IPS DF 6.9 (cell line): ENCODE data around the gene TBXA2R.
A peak's percentile ranks its signal among the peaks of the same experiment; 100 is the strongest.

Experiments used
- DNase-seq: peaks from one replicate; pipeline ENCODE4 v3.0.0-alpha.2; 2013; ENCODE audit warnings: low read depth, low spot score
- H3K27ac ChIP-seq: one replicate; pipeline ENCODE4 v1.5.1; 2013; ENCODE audit warnings: low read length, control low read depth
- H3K27me3 ChIP-seq: 2 replicates; pipeline ENCODE4 v1.6.1; 2013; ENCODE audit warnings: mild to moderate bottlenecking, low read length; ENCODE audit not compliant: control insufficient read depth, insufficient read depth
- H3K36me3 ChIP-seq: 2 replicates; pipeline ENCODE4 v1.6.1; 2013; ENCODE audit warnings: low read length; ENCODE audit not compliant: control insufficient read depth, insufficient read depth
- H3K4me1 ChIP-seq: 2 replicates; pipeline ENCODE4 v1.6.1; 2013; ENCODE audit warnings: low read length; ENCODE audit not compliant: control insufficient read depth, insufficient read depth
- H3K4me3 ChIP-seq: 2 replicates; pipeline ENCODE4 v1.5.1; 2013; ENCODE audit warnings: mild to moderate bottlenecking, low read length
- H3K9me3 ChIP-seq: 2 replicates; pipeline ENCODE4 v1.6.1; 2013; ENCODE audit warnings: low read length, inconsistent platforms; ENCODE audit not compliant: control insufficient read depth, insufficient read depth
- WGBS: extraction: QIAGEN DNeasy Blood & Tissue Kit; methylation state at CpG from one replicate; pipeline ENCODE4 v1.1.7; 2013; ENCODE audit warnings: mixed read lengths, missing lambda C conversion rate; ENCODE audit not compliant: insufficient read length, insufficient coverage; 5-methylcytosine and 5-hydroxymethylcytosine counted together

Gene TBXA2R

GRCh38 chr19:3610745-3611717, 4.4 kb upstream of the TBXA2R start:
- no peak for DNase-seq
- H3K27me3 ChIP-seq, result no peaks in the 10 kb centered on the region
- H3K4me1 ChIP-seq, result no peaks in the 10 kb centered on the region
- peaks cover 18% of the 10 kb centered on the region for H3K36me3 ChIP-seq
- H3K27ac ChIP-seq, result no peak overlapping the region
- no peaks in the 10 kb centered on the region for H3K9me3 ChIP-seq
- no peak overlapping the region for H3K4me3 ChIP-seq
- no CpG with 5 or more reads among the region's 41 CpGs for whole genome bisulfite sequencing

- Histone ChIP-seq H3K27me3 (peaks cover 3% of the 10 kb centered on the region; the same call in 1 of the 2 replicates), H3K27ac (no peak overlapping the region), H3K9me3 (no peaks in the 10 kb centered on the region), H3K36me3 (peaks cover 13% of the 10 kb centered on the region), H3K4me3 (no peak overlapping the region), H3K4me1 (no peaks in the 10 kb centered on the region)
- DNase-seq, result no peak
- no CpG with 5 or more reads among the region's 24 CpGs for WGBS
These were observed 3.4 kb upstream of the TBXA2R start for GRCh38 chr19:3609779-3610719.

GRCh38 chr19:3608750-3609322, 2.2 kb upstream of the TBXA2R start:
- no peaks in the 10 kb centered on the region for H3K9me3 ChIP-seq
- no peak for DNase-seq
- H3K27me3 ChIP-seq, result peaks cover 3% of the 10 kb centered on the region; the same call in 1 of the 2 replicates
- no peak overlapping the region for H3K27ac ChIP-seq
- no CpG with 5 or more reads among the region's 21 CpGs for WGBS
- no peaks in the 10 kb centered on the region for H3K4me1 ChIP-seq
- H3K36me3 ChIP-seq, result peaks cover 13% of the 10 kb centered on the region
- H3K4me3 ChIP-seq, result no peak overlapping the region

- no peaks in the 10 kb centered on the region for H3K4me1 ChIP-seq
- H3K9me3 ChIP-seq, result no peaks in the 10 kb centered on the region
- DNase-seq, result no peak
- peaks cover 13% of the 10 kb centered on the region for H3K36me3 ChIP-seq
- no peak overlapping the region for H3K4me3 ChIP-seq
- WGBS, result no CpG with 5 or more reads among the region's 3 CpGs
- H3K27me3 ChIP-seq, result peaks cover 3% of the 10 kb centered on the region; the same call in 1 of the 2 replicates
- H3K27ac ChIP-seq, result no peak overlapping the region
These were observed 1.5 kb upstream of the TBXA2R start for GRCh38 chr19:3608079-3608641.

GRCh38 chr19:3607303-3608078, 816 bp upstream of the TBXA2R start:
- no peak for DNase-seq
- H3K27ac ChIP-seq, result no peak overlapping the region
- H3K9me3 ChIP-seq, result no peaks in the 10 kb centered on the region
- peak overlapping the region; percentile 39; the same call in 1 of the 2 replicates for H3K4me3 ChIP-seq
- peaks cover 13% of the 10 kb centered on the region for H3K36me3 ChIP-seq
- peaks cover 3% of the 10 kb centered on the region; the same call in 1 of the 2 replicates for H3K27me3 ChIP-seq
- no peaks in the 10 kb centered on the region for H3K4me1 ChIP-seq
- no CpG with 5 or more reads among the region's 22 CpGs for WGBS

- Histone ChIP-seq H3K27ac (no peak overlapping the region), H3K27me3 (peaks cover 3% of the 10 kb centered on the region; the same call in 1 of the 2 replicates), H3K4me3 (peak overlapping the region; percentile 39; the same call in 1 of the 2 replicates), H3K36me3 (peaks cover 3% of the 10 kb centered on the region; the same call in 1 of the 2 replicates), H3K9me3 (no peaks in the 10 kb centered on the region), H3K4me1 (no peaks in the 10 kb centered on the region)
- WGBS, result no CpG with 5 or more reads among the region's 35 CpGs
- DNase-seq, result no peak
These were observed 443 bp downstream of the TBXA2R start for GRCh38 chr19:3606174-3606689.

- Histone ChIP-seq H3K4me1 (no peaks in the 10 kb centered on the region), H3K4me3 (no peak overlapping the region), H3K36me3 (no peaks in the 10 kb centered on the region; the same call in 1 of the 2 replicates), H3K27ac (no peak overlapping the region), H3K27me3 (peaks cover 3% of the 10 kb centered on the region; the same call in 1 of the 2 replicates), H3K9me3 (no peaks in the 10 kb centered on the region)
- WGBS, result no CpG with 5 or more reads among the region's 5 CpGs
- DNase-seq, result no peak
These were observed 905 bp downstream of the TBXA2R start for GRCh38 chr19:3605770-3606169.

GRCh38 chr19:3605361-3605760, 1.3 kb downstream of the TBXA2R start:
- H3K4me3 ChIP-seq, result no peak overlapping the region
- no peak for DNase-seq
- peaks cover 3% of the 10 kb centered on the region; the same call in 1 of the 2 replicates for H3K27me3 ChIP-seq
- no peak overlapping the region for H3K27ac ChIP-seq
- H3K36me3 ChIP-seq, result no peaks in the 10 kb centered on the region; the same call in 1 of the 2 replicates
- no CpG with 5 or more reads among the region's 3 CpGs for WGBS
- no peaks in the 10 kb centered on the region for H3K4me1 ChIP-seq
- no peaks in the 10 kb centered on the region for H3K9me3 ChIP-seq

- no peaks in the 10 kb centered on the region for H3K9me3 ChIP-seq
- H3K27me3 ChIP-seq, result peaks cover 3% of the 10 kb centered on the region; the same call in 1 of the 2 replicates
- no peaks in the 10 kb centered on the region; the same call in 1 of the 2 replicates for H3K36me3 ChIP-seq
- no peak overlapping the region for H3K27ac ChIP-seq
- WGBS, result no CpG with 5 or more reads among the region's 11 CpGs
- no peak for DNase-seq
- no peak overlapping the region for H3K4me3 ChIP-seq
- no peaks in the 10 kb centered on the region for H3K4me1 ChIP-seq
These were observed 1.7 kb downstream of the TBXA2R start for GRCh38 chr19:3604987-3605343.
